Tibial artery (tissue), 4 donors: ENCODE data around the gene NXPE1.

Experiments used
- DNase-seq, 2 donors: peaks; one replicate each; pipeline ENCODE4 v3.0.0-alpha.2; 2019
- H3K27ac ChIP-seq, 2 donors: fragments of 200-600 bp; sonication (generic) in 1 of 2; 1 replicate in 1 of 2; 2 replicates in 1 of 2; pipeline ENCODE4 v1.5.1; 2018 to 2019; ENCODE audit warnings: mild to moderate bottlenecking in 1 of 2
- H3K27me3 ChIP-seq, 2 donors: fragments of 200-600 bp; sonication (generic) in 1 of 2; one replicate each; pipeline versions ENCODE4 v1.5.1 to v1.6.0; 2016 to 2019
- H3K36me3 ChIP-seq, 3 donors: fragments of 200-600 bp; sonication (generic) in 2 of 3; one replicate each; pipeline ENCODE4 v1.5.1; 2016 to 2019; ENCODE audit warnings: mild to moderate bottlenecking in 2 of 3
- H3K4me1 ChIP-seq, 4 donors: fragments of 200-600 bp; sonication (generic) in 2 of 4; 1 replicate in 3 of 4; 2 replicates in 1 of 4; pipeline ENCODE4 v1.5.1; 2016 to 2019
- H3K4me3 ChIP-seq, 2 donors: fragments of 200-600 bp; sonication (generic) in 1 of 2; 1 replicate in 1 of 2; 2 replicates in 1 of 2; pipeline ENCODE4 v1.5.1; 2018 to 2019; ENCODE audit warnings: mild to moderate bottlenecking in 2 of 2
- H3K9me3 ChIP-seq, 3 donors: fragments of 200-600 bp; sonication (generic) in 1 of 3; one replicate each; pipeline ENCODE4 v1.5.1; 2016 to 2019
- intact Hi-C: fragments of 100-400 bp; cut with DNase I; formaldehyde crosslinking; loops from one replicate; pipeline ENCODE4 v1.15.0; 2023; ENCODE audit warnings: low total_unique reads
- TF ChIP-seq, protein P1 (sequence below), 2 experiments: fragments of 200-600 bp in 1 of 2; fragments of 450-650 bp in 1 of 2; IDR thresholded peaks; one replicate each; pipeline ENCODE4 v1.5.1; 2017 to 2019; ENCODE audit warnings: antibody characterized with exemption in 2 of 2, mild to moderate bottlenecking in 1 of 2, moderate library complexity in 1 of 2

NXPE1 gene

GRCh38 chr11:114553642-114554041 lies 6.0 kb downstream of the NXPE1 start:
- TF ChIP-seq, protein P1, sequence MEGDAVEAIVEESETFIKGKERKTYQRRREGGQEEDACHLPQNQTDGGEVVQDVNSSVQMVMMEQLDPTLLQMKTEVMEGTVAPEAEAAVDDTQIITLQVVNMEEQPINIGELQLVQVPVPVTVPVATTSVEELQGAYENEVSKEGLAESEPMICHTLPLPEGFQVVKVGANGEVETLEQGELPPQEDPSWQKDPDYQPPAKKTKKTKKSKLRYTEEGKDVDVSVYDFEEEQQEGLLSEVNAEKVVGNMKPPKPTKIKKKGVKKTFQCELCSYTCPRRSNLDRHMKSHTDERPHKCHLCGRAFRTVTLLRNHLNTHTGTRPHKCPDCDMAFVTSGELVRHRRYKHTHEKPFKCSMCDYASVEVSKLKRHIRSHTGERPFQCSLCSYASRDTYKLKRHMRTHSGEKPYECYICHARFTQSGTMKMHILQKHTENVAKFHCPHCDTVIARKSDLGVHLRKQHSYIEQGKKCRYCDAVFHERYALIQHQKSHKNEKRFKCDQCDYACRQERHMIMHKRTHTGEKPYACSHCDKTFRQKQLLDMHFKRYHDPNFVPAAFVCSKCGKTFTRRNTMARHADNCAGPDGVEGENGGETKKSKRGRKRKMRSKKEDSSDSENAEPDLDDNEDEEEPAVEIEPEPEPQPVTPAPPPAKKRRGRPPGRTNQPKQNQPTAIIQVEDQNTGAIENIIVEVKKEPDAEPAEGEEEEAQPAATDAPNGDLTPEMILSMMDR (IDR thresholded peaks at IDR 0.05), result no peak
- H3K27me3 ChIP-seq, result no peaks in the 10 kb centered on the region
- H3K9me3 ChIP-seq, result no peaks in the 10 kb centered on the region
- H3K27ac ChIP-seq, result no peak overlapping the region
- H3K4me3 ChIP-seq, result no peak overlapping the region
- no peaks in the 10 kb centered on the region for H3K36me3 ChIP-seq
- H3K4me1 ChIP-seq, result no peaks in the 10 kb centered on the region
- no peak for DNase-seq
- intact Hi-C loops, result no loop called here

DNA sequence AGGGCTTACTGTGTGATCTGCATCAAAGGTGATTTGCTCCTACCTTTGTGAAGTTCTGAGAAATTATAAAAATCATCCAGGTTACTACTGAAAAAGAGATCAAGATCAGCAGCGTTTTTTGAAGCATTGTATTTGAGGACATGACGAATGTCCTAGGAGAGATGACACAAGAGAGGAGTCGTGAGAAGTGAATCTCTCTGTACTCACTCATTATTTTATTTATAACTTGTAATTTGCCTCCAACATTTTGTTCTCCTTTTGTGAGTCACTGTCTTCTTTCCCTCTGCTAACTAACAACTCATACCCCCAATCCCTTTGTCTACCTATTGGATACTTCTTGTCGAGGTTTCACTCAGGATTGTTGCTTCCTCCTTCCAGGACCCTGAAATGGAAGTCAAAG lies 8.6 kb downstream of the NXPE1 start:
- Histone ChIP-seq H3K36me3 (no peaks in the 10 kb centered on the region), H3K9me3 (no peaks in the 10 kb centered on the region), H3K27ac (no peak overlapping the region), H3K27me3 (no peaks in the 10 kb centered on the region), H3K4me1 (no peaks in the 10 kb centered on the region), H3K4me3 (no peak overlapping the region)
- intact Hi-C loops, result no loop called here
- no peak for DNase-seq
- TF ChIP-seq, protein P1 (IDR thresholded peaks at IDR 0.05), result no peak

DNA sequence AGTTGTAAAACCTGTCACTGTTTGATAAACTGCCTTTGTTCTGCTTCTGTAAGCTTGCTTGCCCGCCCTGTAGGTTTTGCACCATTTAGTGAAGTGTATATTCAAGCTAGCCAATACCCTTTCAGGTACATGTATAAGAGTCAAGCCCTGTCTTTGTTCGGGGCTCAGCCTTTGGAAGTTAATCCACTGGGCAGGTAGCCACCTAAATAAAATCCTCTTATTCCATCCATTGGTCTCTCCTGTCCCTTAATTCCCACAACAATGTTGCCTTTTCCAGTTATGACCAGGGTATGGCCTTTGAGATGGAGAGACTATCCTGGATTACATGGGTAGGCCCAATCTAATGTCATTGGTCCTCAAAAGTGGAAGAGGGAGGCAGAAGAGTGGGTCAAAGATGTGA lies 34.0 kb downstream of the NXPE1 start:
- no peak overlapping the region for H3K27ac ChIP-seq
- peaks cover 0 to 4% (median 0%) of the 10 kb centered on the region in 3 donors for H3K36me3 ChIP-seq
- TF ChIP-seq, protein P1 (IDR thresholded peaks at IDR 0.05), result no peak
- H3K4me3 ChIP-seq, result no peak overlapping the region
- DNase-seq, result no peak
- intact Hi-C loops, result no loop called here
- H3K9me3 ChIP-seq, result peaks cover 0 to 13% (median 8%) of the 10 kb centered on the region in 3 donors
- H3K27me3 ChIP-seq, result no peaks in the 10 kb centered on the region
- no peaks in the 10 kb centered on the region for H3K4me1 ChIP-seq

- peaks cover 0 to 13% (median 8%) of the 10 kb centered on the region in 3 donors for H3K9me3 ChIP-seq
- H3K4me1 ChIP-seq, result no peaks in the 10 kb centered on the region
- intact Hi-C loops, result no loop called here
- H3K4me3 ChIP-seq, result no peak overlapping the region
- no peak for DNase-seq
- no peak overlapping the region for H3K27ac ChIP-seq
- H3K27me3 ChIP-seq, result no peaks in the 10 kb centered on the region
- TF ChIP-seq, protein P1 (IDR thresholded peaks at IDR 0.05), result no peak
- peaks cover 0 to 4% (median 0%) of the 10 kb centered on the region in 3 donors for H3K36me3 ChIP-seq
Measured at GRCh38 chr11:114524122-114524521, 35.6 kb downstream of the NXPE1 start.

DNA sequence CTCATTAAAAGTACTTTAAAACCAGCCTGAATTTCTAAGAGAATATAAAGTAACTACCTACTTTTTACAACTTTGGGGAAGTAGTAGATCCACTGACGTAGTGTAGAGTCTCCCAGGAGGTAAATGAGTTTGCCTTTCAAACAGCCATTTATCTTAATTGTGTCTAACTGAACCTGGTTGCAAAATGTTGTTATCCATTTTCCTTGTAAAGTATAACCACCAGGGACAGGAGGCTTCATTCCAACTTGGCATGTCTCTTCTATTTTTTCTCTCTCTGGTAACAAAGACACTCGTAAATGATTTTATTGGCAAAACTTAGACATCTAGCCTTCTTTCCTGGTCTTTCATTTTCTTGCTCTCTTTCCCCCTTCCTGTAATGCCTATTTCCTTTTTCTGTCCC lies 36.9 kb downstream of the NXPE1 start:
- Histone ChIP-seq H3K4me1 (no peaks in the 10 kb centered on the region), H3K4me3 (no peak overlapping the region), H3K27ac (no peak overlapping the region), H3K9me3 (peaks cover 0 to 13% (median 8%) of the 10 kb centered on the region in 3 donors), H3K27me3 (no peaks in the 10 kb centered on the region), H3K36me3 (peaks cover 0 to 4% (median 0%) of the 10 kb centered on the region in 3 donors)
- intact Hi-C loops, result no loop called here
- no peak for DNase-seq
- TF ChIP-seq, protein P1 (IDR thresholded peaks at IDR 0.05), result no peak

GRCh38 chr11:114511538-114511937 lies 48.1 kb downstream of the NXPE1 start:
- Histone ChIP-seq H3K9me3 (peaks cover 0 to 7% (median 0%) of the 10 kb centered on the region in 3 donors), H3K4me3 (no peak overlapping the region), H3K36me3 (no peaks in the 10 kb centered on the region), H3K4me1 (no peaks in the 10 kb centered on the region), H3K27me3 (no peaks in the 10 kb centered on the region), H3K27ac (no peak overlapping the region)
- intact Hi-C loops, result no loop called here
- TF ChIP-seq, protein P1 (IDR thresholded peaks at IDR 0.05), result no peak
- DNase-seq, result no peak
